K562 (cell line): ENCODE data around the gene CNIH3. TPM values are rescaled to one million over a fixed set of nuclear protein-coding genes. Genes with fewer than 3 reads are reported as not detected.

Source experiments
- ATAC-seq: fragments of 200-7000 bp; cut with Tn5 transposase; 3 replicates; pipeline ENCODE4 v1.9.1; 2020; ENCODE audit warnings: moderate library complexity
- BruUV-seq: library from RNA; stranded (reverse); fragments of 400-500 nt; replicated peaks from 2 replicates; lab custom pipeline; 2021; lab: Mats Ljungman, UMichigan
- CTCF ChIA-PET: fragments of 300-600 bp; formaldehyde crosslinking; extraction: SDS; loops from one replicate; lab custom pipeline; 2021; ENCODE audit warnings: low intra/inter-chr PET ratio; lab: Yijun Ruan, JAX
- POLR2A ChIA-PET: fragments of 300-600, 350-650 bp; sonication (Branson Sonifier 250); formaldehyde crosslinking; extraction: SDS; loops from one replicate; lab custom pipeline; 2021; ENCODE audit warnings: antibody characterized with exemption, inconsistent platforms; lab: Yijun Ruan, JAX
- DNase-seq, 4 experiments: peaks; one replicate each; pipeline versions ENCODE4 v3.0.0 to v3.0.0-alpha.2; 2011 to 2018; ENCODE audit warnings: low spot score in 3 of 4, mixed read lengths in 3 of 4; ENCODE audit errors: extremely low read depth in 1 of 4
- FAIRE-seq: peaks from 2 replicates; lab custom pipeline; 2011; peaks lifted over from hg19 to GRCh38; lab: Jason Lieb, UNC
- H2AFZ ChIP-seq: 2 replicates; pipeline ENCODE4 v1.6.0; 2011; ENCODE audit warnings: low read depth, low read length, control low read depth, inconsistent platforms
- H3K27ac ChIP-seq: fragments of 200-600 bp; 3 replicates; pipeline ENCODE4 v1.8.0; 2011; ENCODE audit warnings: low read depth, mild to moderate bottlenecking, control low read depth, inconsistent platforms, low read length, moderate library complexity, mixed read lengths; ENCODE audit errors: extremely low read depth
- H3K27me3 ChIP-seq, 2 experiments: fragments of 300-600 bp in 1 of 2; 2 replicates in 1 of 2; 3 replicates in 1 of 2; pipeline versions ENCODE4 v1.6.0 to v1.8.0; 2011; ENCODE audit warnings: inconsistent platforms in 2 of 2, low read length in 2 of 2, mild to moderate bottlenecking in 1 of 2, mixed read lengths in 1 of 2, moderate library complexity in 1 of 2; ENCODE audit not compliant: control insufficient read depth in 2 of 2, insufficient read depth in 2 of 2
- H3K36me3 ChIP-seq: fragments of 300-600 bp; 3 replicates; pipeline ENCODE4 v1.8.0; 2011; ENCODE audit warnings: mild to moderate bottlenecking, low read length, inconsistent platforms; ENCODE audit not compliant: control insufficient read depth, insufficient read depth
- H3K4me1 ChIP-seq, 2 experiments: fragments of 200-600 bp in 1 of 2; replicated peaks in 1 of 2; 2 replicates in 1 of 2; 3 replicates in 1 of 2; pipeline versions ENCODE4 v1.5.1 to v1.8.0; 2011; ENCODE audit warnings: inconsistent platforms in 2 of 2, low read length in 2 of 2, mild to moderate bottlenecking in 1 of 2, mixed read lengths in 1 of 2, moderate library complexity in 1 of 2; ENCODE audit not compliant: control insufficient read depth in 2 of 2, insufficient read depth in 2 of 2
- H3K4me2 ChIP-seq: 2 replicates; pipeline ENCODE4 v1.6.1; 2011; ENCODE audit warnings: low read length, control low read depth, inconsistent platforms, mixed read lengths; ENCODE audit not compliant: insufficient read depth
- H3K4me3 ChIP-seq: fragments of 200-600 bp; sonication (generic), shearing (Covaris generic); 2 replicates; pipeline ENCODE4 v1.5.1; 2016; ENCODE audit warnings: control low read depth, inconsistent platforms
- H3K79me2 ChIP-seq: fragments of 200-600 bp; 3 replicates; pipeline ENCODE4 v1.8.0; 2011; ENCODE audit warnings: low read length, inconsistent platforms; ENCODE audit not compliant: control insufficient read depth, insufficient read depth
- H3K9ac ChIP-seq, 2 experiments: 2 replicates each; pipeline versions ENCODE4 v1.6.0 to v1.6.1; 2011; ENCODE audit warnings: low read depth in 2 of 2, low read length in 2 of 2, control low read depth in 1 of 2, inconsistent platforms in 1 of 2, mild to moderate bottlenecking in 1 of 2, mixed read lengths in 1 of 2; ENCODE audit not compliant: insufficient read depth in 1 of 2
- H3K9me1 ChIP-seq: one replicate; pipeline ENCODE4 v1.6.0; 2011; ENCODE audit warnings: inconsistent platforms, mild to moderate bottlenecking, low read length, moderate library complexity; ENCODE audit not compliant: control insufficient read depth, insufficient read depth
- H3K9me3 ChIP-seq: replicated peaks from 2 replicates; pipeline ENCODE4 v1.5.1; 2011; ENCODE audit warnings: low read depth, low read length, inconsistent platforms; ENCODE audit not compliant: control insufficient read depth, insufficient read depth
- H4K20me1 ChIP-seq: replicated peaks from 2 replicates; pipeline ENCODE4 v1.6.1; 2011; ENCODE audit warnings: low read length, inconsistent platforms, mixed read lengths; ENCODE audit not compliant: control insufficient read depth, insufficient read depth
- AFF4 ChIP-seq: sonication (generic); formaldehyde crosslinking; IDR thresholded peaks from 2 replicates; pipeline ENCODE4 v1.8.0; 2023; ENCODE audit warnings: mild to moderate bottlenecking, missing genetic modification reagents
- BMI1 ChIP-seq: fragments of 150-350 bp; IDR thresholded peaks from 2 replicates; pipeline ENCODE4 v1.6.1; 2014; ENCODE audit warnings: low read length
- DIDO1 ChIP-seq: fragments of 450-650 bp; IDR thresholded peaks from 2 replicates; pipeline ENCODE4 v1.6.1; 2016; ENCODE audit warnings: low read depth, missing biosample characterization, missing genetic modification characterization
- E2F6 ChIP-seq, 2 experiments: IDR thresholded peaks; 2 replicates each; pipeline ENCODE4 v1.6.1; 2011; ENCODE audit warnings: borderline replicate concordance in 1 of 2, control low read depth in 1 of 2, low read depth in 1 of 2, low read length in 1 of 2, mild to moderate bottlenecking in 1 of 2, mixed read lengths in 1 of 2, moderate library complexity in 1 of 2; ENCODE audit not compliant: insufficient read depth in 1 of 2, insufficient read length in 1 of 2, poor library complexity in 1 of 2, severe bottlenecking in 1 of 2; ENCODE audit errors: extremely low read depth in 1 of 2
- FOXA3 ChIP-seq, 2 experiments: fragments of 450-650 bp in 1 of 2; sonication (generic) in 1 of 2; formaldehyde crosslinking; IDR thresholded peaks in 1 of 2; conservative IDR thresholded peaks in 1 of 2; 2 replicates each; pipeline versions ENCODE4 v1.4.0 to v1.8.0; 2020 to 2022; ENCODE audit warnings: mild to moderate bottlenecking in 2 of 2, missing genetic modification reagents in 1 of 2
- HNRNPUL1 ChIP-seq: fragments of 200-400 bp; formaldehyde crosslinking; IDR thresholded peaks from 2 replicates; pipeline ENCODE4 v1.6.1; 2017; ENCODE audit warnings: low read length
- NFE2 ChIP-seq: IDR thresholded peaks from 2 replicates; pipeline ENCODE4 v1.6.1; 2014; ENCODE audit warnings: antibody characterized with exemption, low read depth
- SMC3 ChIP-seq: conservative IDR thresholded peaks from 2 replicates; pipeline ENCODE4 v1.6.1; 2011; ENCODE audit warnings: low read depth, low read length, improper control_type of control experiment; ENCODE audit not compliant: insufficient read depth
- TBL1XR1 ChIP-seq, 2 experiments: IDR thresholded peaks; 2 replicates each; pipeline ENCODE4 v1.6.1; 2012; ENCODE audit warnings: improper control_type of control experiment in 2 of 2, low read length in 2 of 2, mild to moderate bottlenecking in 1 of 2
- ZNF347 ChIP-seq: fragments of 450-650 bp; formaldehyde crosslinking; IDR thresholded peaks from 2 replicates; pipeline ENCODE4 v1.4.0; 2020; ENCODE audit warnings: low read depth, mild to moderate bottlenecking, moderate library complexity
- ZNF431 ChIP-seq: sonication (generic); formaldehyde crosslinking; IDR thresholded peaks from 2 replicates; pipeline ENCODE4 v1.8.0; 2022; ENCODE audit warnings: mild to moderate bottlenecking, missing genetic modification reagents
- WGBS: fragments of 100-300 bp; shearing (Covaris generic); methylation state at CpG from one replicate; pipeline ENCODE4 v1.1.6; 2016; ENCODE audit warnings: low coverage, mixed read lengths; ENCODE audit not compliant: insufficient coverage; ENCODE audit errors: missing lambda C conversion rate; 5-methylcytosine and 5-hydroxymethylcytosine counted together
- in situ Hi-C: fragments of 300-500 bp; cut with MboI; formaldehyde crosslinking; loops from 4 replicates; pipeline ENCODE4 v1.15.0; 2018; ENCODE audit warnings: inconsistent platforms, mixed read lengths
- intact Hi-C: fragments of 100-400 bp; cut with micrococcal nuclease; formaldehyde crosslinking; loops from 2 replicates; pipeline ENCODE4 v1.14.2; 2022
- polyA plus RNA-seq, 8 experiments: library from polyadenylated mRNA; depleted of rRNA in 4 of 8; stranded (reverse) in 5 of 8; unstranded in 3 of 8; fragments of >200 nt; fragmentation: Nextera tagmentation in 2 of 8; fragmentation: Illumina TruSeq in 1 of 8; extraction: Ambion mirVana in 2 of 8; extraction: Trizol in 1 of 8; gene quantifications; 2 replicates each; pipeline versions ENCODE4 v1.2.1 to v1.2.3, GENCODE V29; 2011 to 2014; ENCODE audit warnings: inconsistent platforms in 1 of 8, missing spikeins in 1 of 8
- total RNA-seq, 7 experiments: library from RNA; depleted of rRNA in 6 of 7; stranded (reverse); fragments of >200 nt in 6 of 7; fragmentation: Illumina TruSeq in 2 of 7; extraction: Trizol in 2 of 7; gene quantifications; 2 replicates each; pipeline versions ENCODE4 v1.2.1 to v1.2.3, GENCODE V29; 2011 to 2021; ENCODE audit warnings: low replicate concordance in 1 of 7

CNIH3 gene
- total and polyA plus RNA-seq, 9 of the 15 experiments (the other 6 are each of a cell fraction or from before 2014, with no cell fraction given), result 0.14 to 1.8 (median 0.79) TPM

DNA sequence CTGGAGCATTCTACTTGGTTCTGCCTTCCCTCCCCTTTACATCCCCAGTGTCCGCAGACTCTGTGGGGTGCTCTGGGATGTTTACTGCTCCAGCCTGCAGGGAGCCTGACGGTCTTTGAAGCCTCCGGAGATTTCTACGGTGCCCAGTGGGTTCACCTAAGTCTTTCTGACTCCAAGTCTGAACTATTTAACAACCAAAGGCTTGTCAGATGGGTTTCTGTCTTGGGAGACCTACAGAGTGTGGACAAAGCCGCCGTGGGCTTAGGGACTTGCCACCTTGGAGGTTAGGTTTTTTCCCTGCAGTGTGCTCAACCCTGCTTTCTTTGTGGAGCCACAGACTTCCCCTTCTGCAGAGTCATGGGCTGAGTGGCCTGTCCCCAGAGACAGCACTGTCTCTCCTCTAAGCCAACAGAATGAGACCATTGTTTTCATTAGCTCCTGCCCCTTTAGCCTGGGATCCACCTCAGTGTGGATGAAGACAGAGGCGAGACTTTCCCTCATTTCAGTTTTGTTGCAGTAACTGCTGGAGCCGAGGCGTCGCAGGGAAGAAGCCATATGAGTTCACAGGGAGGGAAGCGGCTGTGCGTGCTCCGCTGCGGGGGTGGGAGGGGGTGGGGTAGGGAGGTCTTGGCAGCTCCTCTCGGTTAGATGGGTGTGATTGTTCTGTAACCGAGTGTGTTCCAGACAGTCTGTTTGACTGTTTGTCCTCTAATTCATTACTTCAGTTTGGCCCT is 120.7 kb downstream of the CNIH3 start:
- no peak overlapping the region for H3K27ac ChIP-seq
- H3K4me2 ChIP-seq, result no peak overlapping the region
- no peak overlapping the region for H3K4me3 ChIP-seq
- H3K9me1 ChIP-seq, result no peaks in the 10 kb centered on the region
- TF ChIP-seq TBL1XR1 (IDR thresholded peaks at IDR 0.05; ENCODE audit: low read length in 2 of 2) (no peak), DIDO1 (tag) (no peak), ZNF347 (CRISPR knock-in tag) (no peak), NFE2 (0 out of 2 replicates have a peak, but pooled peaks have one; percentile 23), ZNF431 (no peak), SMC3 (no peak), HNRNPUL1 (no peak), BMI1 (no peak), FOXA3 (CRISPR knock-in tag; conservative IDR thresholded peaks at IDR 0.05 in 1 of 2, IDR thresholded peaks at IDR 0.05 in 1 of 2) (no peak), E2F6 (IDR thresholded peaks at IDR 0.05; ENCODE audit: borderline replicate concordance in 1 of 2, extremely low read depth in 1 of 2, insufficient read depth in 1 of 2, insufficient read length in 1 of 2, low read depth in 1 of 2, low read length in 1 of 2, poor library complexity in 1 of 2, severe bottlenecking in 1 of 2) (peak in 1 of 2 experiments; percentile 88), AFF4 (CRISPR knock-in tag) (no peak)
- peak in 3 of 4 experiments; percentile 22 to 43 (median 34) for DNase-seq
- H4K20me1 ChIP-seq, result 0 out of 2 replicates have a peak, but pooled peaks cover 2% of the 10 kb centered on the region
- peak; percentile 48 for ATAC-seq
- no peak overlapping the region; the same call in 1 of the 2 replicates for H2AFZ ChIP-seq
- H3K36me3 ChIP-seq, result no peaks in the 10 kb centered on the region
- ChIA-PET CTCF (no interaction called here), POLR2A (interaction anchor here (0.7 to 1.0 kb wide), 2 partner anchors 221 to 563 kb away, joined by 3 read pairs; no protein-coding TSS in a partner anchor)
- H3K4me1 ChIP-seq, result no peaks in the 10 kb centered on the region
- no peaks in the 10 kb centered on the region for H3K79me2 ChIP-seq
- H3K9me3 ChIP-seq, result no peaks in the 10 kb centered on the region
- no peak overlapping the region for H3K9ac ChIP-seq
- intact Hi-C loops, result loop anchor here (10.0 kb wide), 1 partner anchor 222 kb away; no protein-coding TSS in a partner anchor
- peaks cover 23 to 50% of the 10 kb centered on the region in 2 experiments for H3K27me3 ChIP-seq
- no peak for FAIRE-seq
- WGBS, result under 1% methylated on average over 14 of the region's 16 CpGs
- in situ Hi-C loops, result no loop called here
- no TSS peak for BruUV-seq
